IgD-negative memory B cell (primary cell): Measurements from ENCODE around the gene TFCP2L1. TPM values are rescaled to one million over a fixed set of nuclear protein-coding genes. Genes with fewer than 3 reads are reported as not detected.

Experiments
- H3K27ac Mint-ChIP-seq, 3 donors: one replicate each; pipeline ENCODE4 v1.8.0; 2020 to 2022; ENCODE audit warnings: mild to moderate bottlenecking in 3 of 3, mixed read lengths in 3 of 3, moderate library complexity in 1 of 3
- H3K27me3 Mint-ChIP-seq: one replicate; pipeline ENCODE4 v1.8.0; 2021; ENCODE audit warnings: mixed read lengths
- H3K36me3 Mint-ChIP-seq: one replicate; pipeline ENCODE4 v1.8.0; 2020; ENCODE audit warnings: mild to moderate bottlenecking, mixed read lengths
- H3K4me1 Mint-ChIP-seq, 3 donors: one replicate each; pipeline ENCODE4 v1.8.0; 2020 to 2022; ENCODE audit warnings: mixed read lengths in 3 of 3, mild to moderate bottlenecking in 1 of 3
- H3K4me3 Mint-ChIP-seq, 4 donors: one replicate each; pipeline ENCODE4 v1.8.0; 2020 to 2022; ENCODE audit warnings: mild to moderate bottlenecking in 4 of 4, mixed read lengths in 4 of 4, moderate library complexity in 3 of 4
- H3K9me3 Mint-ChIP-seq, 3 donors: one replicate each; pipeline ENCODE4 v1.8.0; 2020 to 2021; ENCODE audit warnings: mixed read lengths in 3 of 3, mild to moderate bottlenecking in 1 of 3
- polyA plus RNA-seq: library from polyadenylated mRNA; unstranded; fragments of 300-500 nt; fragmentation: Illumina TruSeq; gene quantifications from one replicate; pipeline ENCODE4 v1.2.3, GENCODE V29; 2021

The TFCP2L1 gene
- polyA plus RNA-seq, 1 donor from 2014 or later = 0.25 TPM

DNA sequence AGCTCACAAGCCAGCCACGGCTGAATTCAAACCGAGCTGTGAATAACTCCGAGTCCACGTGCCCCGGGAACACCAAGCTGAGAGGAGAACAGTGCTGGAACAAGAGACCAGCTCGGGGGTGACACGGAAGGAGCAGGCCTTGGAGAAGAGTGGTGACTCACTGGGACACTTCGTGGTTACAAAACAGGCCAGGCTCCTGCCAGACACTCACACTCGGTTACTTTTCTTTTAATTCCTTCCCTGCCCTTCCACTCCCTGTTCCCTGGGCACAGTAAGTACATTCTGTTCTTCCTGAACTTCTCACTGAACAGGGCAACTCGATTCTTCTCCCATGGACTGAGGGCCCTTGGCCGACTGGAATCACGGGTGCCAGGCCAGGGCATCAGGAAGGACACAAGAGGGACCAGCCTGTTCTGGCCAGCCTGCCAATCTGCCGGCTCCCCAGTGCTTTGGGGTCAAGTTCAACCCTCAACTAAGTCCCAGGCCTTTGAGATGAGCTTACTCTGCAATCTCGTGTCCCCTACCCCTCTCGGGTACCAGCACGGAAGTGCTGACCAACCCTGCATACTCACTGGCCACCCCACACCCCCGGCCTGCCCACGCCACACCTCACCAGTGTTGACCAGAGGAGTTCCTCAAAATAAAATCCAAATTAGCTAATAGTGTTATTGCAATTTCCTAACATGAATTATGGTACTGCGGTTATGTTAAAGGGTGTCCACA lies 87.5 kb downstream of the TFCP2L1 start:
- Mint-ChIP-seq H3K4me3 (no peak overlapping the region), H3K9me3 (no peaks in the 10 kb centered on the region), H3K36me3 (no peaks in the 10 kb centered on the region), H3K4me1 (no peaks in the 10 kb centered on the region), H3K27ac (no peak overlapping the region), H3K27me3 (peaks cover 1% of the 10 kb centered on the region)

GRCh38 chr2:121196849-121197155 lies 88.2 kb downstream of the TFCP2L1 start:
- Mint-ChIP-seq H3K9me3 (no peaks in the 10 kb centered on the region), H3K27me3 (peaks cover 1% of the 10 kb centered on the region), H3K4me3 (no peak overlapping the region), H3K4me1 (no peaks in the 10 kb centered on the region), H3K27ac (no peak overlapping the region), H3K36me3 (no peaks in the 10 kb centered on the region)

DNA sequence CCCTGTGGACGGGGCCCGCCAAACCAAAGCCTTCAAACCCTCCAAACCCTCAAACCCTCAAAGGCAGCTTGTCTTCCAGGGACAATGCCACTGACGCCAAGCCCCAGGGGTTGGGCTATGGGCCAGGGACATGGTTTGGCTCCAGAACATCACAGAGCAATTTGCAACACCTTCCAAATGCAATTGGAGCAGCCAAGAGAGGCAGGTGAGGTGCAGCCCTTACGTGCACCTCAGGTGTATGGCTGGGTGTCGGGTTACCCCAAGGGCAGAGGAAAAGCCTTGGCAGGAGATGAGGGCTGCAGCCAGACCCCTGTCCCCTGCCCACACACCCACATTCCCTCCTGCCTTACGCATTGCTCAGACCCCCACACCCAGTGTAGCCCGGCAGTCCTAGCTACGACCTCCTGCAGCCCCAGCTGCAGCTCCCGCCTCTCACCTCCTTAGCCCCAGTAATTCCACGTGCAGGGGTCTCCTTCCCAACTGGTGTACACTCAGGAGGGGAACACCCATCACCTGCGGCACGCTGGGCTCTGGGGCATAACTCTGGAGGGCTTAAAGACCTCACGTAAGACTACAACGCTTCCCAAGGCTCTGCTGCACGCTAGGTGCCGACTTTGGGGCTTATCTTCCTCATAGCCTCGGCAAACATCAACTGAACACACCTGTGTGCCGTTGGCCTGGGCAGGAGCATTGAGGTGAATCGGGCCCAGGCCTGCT lies 88.7 kb downstream of the TFCP2L1 start:
- H3K36me3 Mint-ChIP-seq = no peaks in the 10 kb centered on the region
- H3K4me1 Mint-ChIP-seq = no peaks in the 10 kb centered on the region
- no peak overlapping the region for H3K4me3 Mint-ChIP-seq
- H3K27ac Mint-ChIP-seq = no peak overlapping the region
- H3K9me3 Mint-ChIP-seq = no peaks in the 10 kb centered on the region
- H3K27me3 Mint-ChIP-seq = peaks cover 1% of the 10 kb centered on the region

DNA sequence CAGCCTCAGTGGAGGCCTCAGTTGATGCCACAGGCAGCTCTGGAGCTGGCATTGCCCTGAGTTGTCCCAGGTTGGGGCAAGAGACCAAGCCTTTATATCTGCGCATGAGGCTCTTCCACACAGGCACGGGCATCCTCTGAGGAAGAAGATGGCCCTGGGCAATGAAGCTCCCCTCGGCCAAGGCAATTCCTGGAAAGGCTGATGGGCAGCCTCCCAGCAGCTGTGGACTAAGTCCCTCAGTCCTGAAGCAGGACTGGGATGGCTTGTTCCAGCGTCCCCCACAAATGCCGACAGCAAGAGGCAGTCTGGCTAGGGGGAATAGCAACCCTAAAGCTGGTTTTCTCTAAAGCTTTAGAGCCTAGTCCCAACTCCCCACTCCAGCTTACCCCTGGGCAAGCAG lies 90.0 kb downstream of the TFCP2L1 start:
- Mint-ChIP-seq H3K27me3 (peaks cover 1% of the 10 kb centered on the region), H3K4me3 (no peak overlapping the region), H3K36me3 (no peaks in the 10 kb centered on the region), H3K27ac (no peak overlapping the region), H3K4me1 (no peaks in the 10 kb centered on the region), H3K9me3 (no peaks in the 10 kb centered on the region)

DNA sequence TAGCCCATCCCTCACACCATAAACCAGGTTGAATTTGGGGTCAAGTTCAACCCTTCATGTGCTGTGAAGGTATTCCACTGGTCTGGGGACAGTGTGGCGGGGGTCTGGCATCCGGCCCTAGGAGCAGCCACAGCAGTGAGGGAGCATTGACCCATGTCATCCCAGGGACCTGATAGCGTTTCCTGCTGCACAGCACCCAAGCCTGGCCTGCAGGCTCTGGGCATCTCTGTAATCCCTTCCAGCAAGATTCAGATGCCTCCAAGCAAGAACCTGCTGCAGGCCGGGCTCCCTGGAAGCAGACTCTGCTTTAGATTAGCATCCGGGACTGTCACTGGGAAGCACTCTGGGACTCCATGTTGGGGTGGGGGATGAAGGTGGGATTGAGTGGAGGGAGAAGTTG lies 90.4 kb downstream of the TFCP2L1 start:
- H3K36me3 Mint-ChIP-seq = no peaks in the 10 kb centered on the region
- no peaks in the 10 kb centered on the region for H3K4me1 Mint-ChIP-seq
- no peaks in the 10 kb centered on the region for H3K27me3 Mint-ChIP-seq
- H3K4me3 Mint-ChIP-seq = no peak overlapping the region
- H3K27ac Mint-ChIP-seq = no peak overlapping the region
- no peaks in the 10 kb centered on the region for H3K9me3 Mint-ChIP-seq

- Mint-ChIP-seq H3K27me3 (no peaks in the 10 kb centered on the region), H3K4me3 (no peak overlapping the region), H3K27ac (no peak overlapping the region), H3K9me3 (peaks cover 0 to 4% (median 0%) of the 10 kb centered on the region in 3 donors), H3K36me3 (no peaks in the 10 kb centered on the region), H3K4me1 (no peaks in the 10 kb centered on the region)
These were observed 91.8 kb downstream of the TFCP2L1 start for GRCh38 chr2:121193185-121193584.

DNA sequence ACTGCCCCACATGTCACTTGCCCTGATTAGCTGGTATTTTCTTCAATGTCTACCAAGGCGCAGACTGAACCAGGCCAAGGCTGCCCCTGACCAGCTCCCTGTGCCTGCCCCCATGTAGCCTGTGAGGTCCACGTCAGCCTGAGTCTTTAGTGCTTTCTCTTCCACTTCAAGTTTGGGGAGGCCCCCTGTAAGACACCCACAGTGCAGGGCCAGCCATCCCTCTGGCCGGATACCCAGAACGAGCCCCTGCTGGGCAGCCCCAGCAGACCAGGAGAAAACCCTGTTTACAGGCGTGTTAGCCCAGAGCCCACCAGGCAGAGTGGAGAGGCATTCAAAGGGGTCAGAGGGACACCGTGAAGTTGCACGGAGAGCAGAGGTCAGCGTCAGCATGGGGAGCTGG lies 92.4 kb downstream of the TFCP2L1 start:
- H3K4me1 Mint-ChIP-seq = no peaks in the 10 kb centered on the region
- H3K4me3 Mint-ChIP-seq = no peak overlapping the region
- H3K36me3 Mint-ChIP-seq = no peaks in the 10 kb centered on the region
- H3K9me3 Mint-ChIP-seq = peaks cover 0 to 4% (median 0%) of the 10 kb centered on the region in 3 donors
- no peak overlapping the region for H3K27ac Mint-ChIP-seq
- H3K27me3 Mint-ChIP-seq = no peaks in the 10 kb centered on the region

GRCh38 chr2:121191191-121192170 lies 93.5 kb downstream of the TFCP2L1 start:
- Mint-ChIP-seq H3K4me1 (no peaks in the 10 kb centered on the region), H3K27ac (no peak overlapping the region), H3K4me3 (no peak overlapping the region), H3K27me3 (no peaks in the 10 kb centered on the region), H3K9me3 (peaks cover 0 to 4% (median 0%) of the 10 kb centered on the region in 3 donors), H3K36me3 (no peaks in the 10 kb centered on the region)

DNA sequence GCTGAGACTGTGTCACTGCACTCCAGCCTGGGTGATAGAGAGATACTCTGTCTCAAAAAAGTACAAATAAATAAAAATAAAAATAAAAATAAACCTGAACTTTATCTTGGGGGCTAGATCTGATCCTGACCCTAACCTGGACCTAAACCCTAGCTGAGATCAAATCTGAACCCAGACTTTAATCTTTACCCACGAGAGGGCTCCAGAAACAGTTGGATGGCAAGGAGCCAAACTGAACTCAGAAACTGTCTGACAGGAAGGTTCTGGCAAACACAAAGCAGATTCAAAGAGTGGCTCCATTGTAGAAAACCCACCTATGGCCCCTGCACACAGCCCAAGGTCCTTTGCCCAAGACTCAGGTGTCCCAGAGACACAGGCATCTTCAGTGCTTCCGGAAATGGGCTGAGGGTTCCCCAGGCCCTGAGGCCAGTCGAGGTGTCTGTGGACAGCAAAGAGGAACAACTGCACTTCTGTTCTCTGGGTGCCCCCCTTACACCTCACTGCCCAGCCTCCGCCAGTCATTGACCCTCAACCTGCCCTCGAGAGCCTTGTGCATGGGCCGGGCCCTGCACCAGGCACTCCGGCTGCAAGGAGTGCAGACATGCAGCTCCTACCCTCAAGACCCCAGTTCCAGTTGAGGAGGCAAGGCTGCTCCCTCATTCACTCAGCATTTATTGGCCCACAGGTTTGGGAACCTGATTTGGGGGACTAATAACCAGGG lies 95.2 kb downstream of the TFCP2L1 start:
- no peaks in the 10 kb centered on the region for H3K36me3 Mint-ChIP-seq
- peaks cover 0 to 4% (median 0%) of the 10 kb centered on the region in 3 donors for H3K9me3 Mint-ChIP-seq
- no peak overlapping the region for H3K4me3 Mint-ChIP-seq
- no peaks in the 10 kb centered on the region for H3K27me3 Mint-ChIP-seq
- no peaks in the 10 kb centered on the region for H3K4me1 Mint-ChIP-seq
- H3K27ac Mint-ChIP-seq = no peak overlapping the region

GRCh38 chr2:121189011-121189410 lies 96.0 kb downstream of the TFCP2L1 start:
- H3K9me3 Mint-ChIP-seq = peaks cover 0 to 4% (median 0%) of the 10 kb centered on the region in 3 donors
- H3K27ac Mint-ChIP-seq = no peak overlapping the region
- H3K27me3 Mint-ChIP-seq = no peaks in the 10 kb centered on the region
- H3K4me1 Mint-ChIP-seq = no peaks in the 10 kb centered on the region
- no peak overlapping the region for H3K4me3 Mint-ChIP-seq
- no peaks in the 10 kb centered on the region for H3K36me3 Mint-ChIP-seq

GRCh38 chr2:121187982-121188411 lies 97.0 kb downstream of the TFCP2L1 start:
- Mint-ChIP-seq H3K9me3 (peaks cover 0 to 4% (median 0%) of the 10 kb centered on the region in 3 donors), H3K27me3 (no peaks in the 10 kb centered on the region), H3K27ac (no peak overlapping the region), H3K4me1 (no peaks in the 10 kb centered on the region), H3K36me3 (no peaks in the 10 kb centered on the region), H3K4me3 (no peak overlapping the region)

DNA sequence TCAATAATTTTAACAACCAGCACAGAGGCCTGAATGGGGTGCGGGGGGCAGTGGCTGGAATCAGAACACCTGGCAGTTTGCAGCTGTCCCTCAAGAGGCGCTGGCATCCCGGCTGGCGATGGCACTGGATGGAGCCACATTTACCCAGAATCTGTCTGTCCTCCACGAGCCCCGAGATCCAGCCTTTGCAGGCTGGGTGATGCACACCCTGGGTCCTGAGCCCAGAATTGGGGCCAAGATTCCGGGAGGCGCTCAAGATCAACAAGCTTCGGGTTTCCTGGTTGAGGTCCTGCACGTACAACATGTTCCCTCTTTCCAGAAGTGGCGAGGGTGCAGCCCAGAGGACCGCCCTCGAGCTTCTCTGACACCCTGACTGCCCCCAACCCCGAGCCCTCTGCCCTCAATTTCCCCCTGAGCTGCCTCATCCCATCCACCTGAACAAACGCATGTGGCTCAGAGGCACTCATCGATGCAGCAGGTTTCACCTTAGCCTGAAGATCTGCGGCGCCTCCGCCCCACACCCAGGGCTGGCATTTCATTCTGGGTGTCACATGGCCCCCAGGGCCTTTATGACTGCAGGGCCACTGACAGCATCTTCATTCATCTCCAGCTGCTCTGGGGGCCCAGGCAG lies 97.5 kb downstream of the TFCP2L1 start:
- H3K9me3 Mint-ChIP-seq = peaks cover 0 to 6% (median 0%) of the 10 kb centered on the region in 3 donors
- no peaks in the 10 kb centered on the region for H3K36me3 Mint-ChIP-seq
- no peak overlapping the region for H3K27ac Mint-ChIP-seq
- no peaks in the 10 kb centered on the region for H3K27me3 Mint-ChIP-seq
- no peaks in the 10 kb centered on the region for H3K4me1 Mint-ChIP-seq
- H3K4me3 Mint-ChIP-seq = peak overlapping the region in 1 of 4 donors; percentile 51

DNA sequence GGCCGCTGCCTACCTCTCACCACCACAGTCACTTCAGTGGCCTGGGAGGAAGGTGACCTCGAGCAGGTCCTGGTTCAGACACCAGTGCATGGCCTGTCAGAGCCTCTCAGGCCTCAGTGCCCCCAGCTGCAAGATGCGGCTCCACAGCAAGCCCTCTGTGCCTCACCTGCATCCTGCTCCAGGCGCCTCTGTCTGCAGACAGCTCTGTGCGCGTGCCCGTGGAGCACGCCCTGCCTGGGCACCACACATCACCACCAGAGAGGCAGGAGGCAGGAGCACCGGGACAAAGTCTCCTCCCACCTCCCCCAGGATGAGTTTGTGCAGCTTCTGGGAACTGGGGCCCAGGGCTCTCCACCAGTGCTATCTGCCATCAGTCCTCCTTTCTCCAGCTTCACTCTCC lies 98.7 kb downstream of the TFCP2L1 start:
- Mint-ChIP-seq H3K27ac (peak overlapping the region in 1 of 3 donors; percentile 59), H3K27me3 (no peaks in the 10 kb centered on the region), H3K4me1 (no peaks in the 10 kb centered on the region), H3K9me3 (peaks cover 0 to 6% (median 0%) of the 10 kb centered on the region in 3 donors), H3K36me3 (no peaks in the 10 kb centered on the region), H3K4me3 (no peak overlapping the region)

DNA sequence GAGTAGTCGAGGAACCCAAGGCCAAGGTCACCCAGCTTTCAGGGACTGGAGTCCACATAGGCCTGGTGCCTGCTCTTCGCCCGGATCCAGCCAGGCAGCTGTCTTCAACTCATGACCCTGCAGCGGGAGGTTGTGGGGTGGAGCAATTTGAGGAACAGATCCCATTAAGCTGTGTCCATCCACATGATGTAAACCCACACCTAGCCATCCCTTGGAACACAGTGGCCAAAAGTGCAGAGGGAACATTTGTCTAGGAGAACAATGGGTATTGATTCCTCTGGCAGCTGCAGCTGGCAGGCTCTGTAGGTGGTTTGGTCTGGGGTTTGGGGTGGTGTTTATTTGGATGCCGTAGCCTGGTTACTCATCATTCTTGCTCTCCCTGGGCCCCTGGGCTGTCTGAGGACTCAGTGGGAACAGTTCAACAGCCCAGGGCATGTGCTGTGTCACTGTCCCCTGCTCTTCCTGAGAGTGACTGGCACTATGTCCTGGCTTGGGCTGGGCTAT lies 99.4 kb downstream of the TFCP2L1 start:
- no peak overlapping the region for H3K4me3 Mint-ChIP-seq

More for the DNA sequence above, 99.4 kb downstream of the TFCP2L1 start:
- Mint-ChIP-seq H3K36me3 (no peaks in the 10 kb centered on the region), H3K27me3 (no peaks in the 10 kb centered on the region), H3K9me3 (peaks cover 0 to 6% (median 0%) of the 10 kb centered on the region in 3 donors), H3K4me1 (no peaks in the 10 kb centered on the region), H3K27ac (peak overlapping the region in 1 of 3 donors; percentile 59)
